Progenitor cell of endocrine pancreas (in vitro differentiated cells): ENCODE results near the gene POLR1A. TPM values are rescaled to one million over a fixed set of nuclear protein-coding genes. Genes with fewer than 3 reads are reported as not detected.

Experiments used
- DNase-seq: peaks from one replicate; pipeline ENCODE4 v3.0.0; 2021; ENCODE audit warnings: low spot score; ENCODE audit not compliant: unreplicated experiment
- H3K27ac Mint-ChIP-seq: 2 replicates; pipeline ENCODE4 v1.8.0; 2021; ENCODE audit warnings: mild to moderate bottlenecking, moderate library complexity, mixed read lengths
- H3K27me3 Mint-ChIP-seq: 2 replicates; pipeline ENCODE4 v1.8.0; 2021; ENCODE audit warnings: mixed read lengths
- H3K36me3 Mint-ChIP-seq: 2 replicates; pipeline ENCODE4 v1.8.0; 2022; ENCODE audit warnings: mixed read lengths; ENCODE audit not compliant: insufficient read depth
- H3K4me1 Mint-ChIP-seq: 2 replicates; pipeline ENCODE4 v1.8.0; 2021; ENCODE audit warnings: low read depth, mixed read lengths
- H3K4me3 Mint-ChIP-seq: 2 replicates; pipeline ENCODE4 v1.8.0; 2021; ENCODE audit warnings: low read depth, mild to moderate bottlenecking, moderate library complexity, mixed read lengths
- H3K9me3 Mint-ChIP-seq: 2 replicates; pipeline ENCODE4 v1.8.0; 2021; ENCODE audit warnings: low read depth, mixed read lengths
- total RNA-seq: library from RNA; stranded (reverse); gene quantifications from 2 replicates; pipeline ENCODE4 v1.2.1, GENCODE V29; 2021
- TF ChIP-seq, protein P1 (sequence below): fragments of 200-600 bp; sonication (generic); IDR thresholded peaks from one replicate; pipeline ENCODE4 v1.5.0; 2021; ENCODE audit warnings: antibody characterized with exemption, mild to moderate bottlenecking; ENCODE audit not compliant: unreplicated experiment

The POLR1A gene
- total RNA-seq, 1 donor from 2014 or later, result 47.9 TPM

GRCh38 chr2:86094229-86094628 lies 11.5 kb downstream of the POLR1A start:
- TF ChIP-seq, protein P1, sequence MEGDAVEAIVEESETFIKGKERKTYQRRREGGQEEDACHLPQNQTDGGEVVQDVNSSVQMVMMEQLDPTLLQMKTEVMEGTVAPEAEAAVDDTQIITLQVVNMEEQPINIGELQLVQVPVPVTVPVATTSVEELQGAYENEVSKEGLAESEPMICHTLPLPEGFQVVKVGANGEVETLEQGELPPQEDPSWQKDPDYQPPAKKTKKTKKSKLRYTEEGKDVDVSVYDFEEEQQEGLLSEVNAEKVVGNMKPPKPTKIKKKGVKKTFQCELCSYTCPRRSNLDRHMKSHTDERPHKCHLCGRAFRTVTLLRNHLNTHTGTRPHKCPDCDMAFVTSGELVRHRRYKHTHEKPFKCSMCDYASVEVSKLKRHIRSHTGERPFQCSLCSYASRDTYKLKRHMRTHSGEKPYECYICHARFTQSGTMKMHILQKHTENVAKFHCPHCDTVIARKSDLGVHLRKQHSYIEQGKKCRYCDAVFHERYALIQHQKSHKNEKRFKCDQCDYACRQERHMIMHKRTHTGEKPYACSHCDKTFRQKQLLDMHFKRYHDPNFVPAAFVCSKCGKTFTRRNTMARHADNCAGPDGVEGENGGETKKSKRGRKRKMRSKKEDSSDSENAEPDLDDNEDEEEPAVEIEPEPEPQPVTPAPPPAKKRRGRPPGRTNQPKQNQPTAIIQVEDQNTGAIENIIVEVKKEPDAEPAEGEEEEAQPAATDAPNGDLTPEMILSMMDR, result no peak
- Mint-ChIP-seq H3K4me3 (no peak overlapping the region), H3K4me1 (no peaks in the 10 kb centered on the region), H3K36me3 (peaks cover 29% of the 10 kb centered on the region), H3K27ac (no peak overlapping the region), H3K27me3 (no peaks in the 10 kb centered on the region), H3K9me3 (no peaks in the 10 kb centered on the region)
- DNase-seq, result no peak

DNA sequence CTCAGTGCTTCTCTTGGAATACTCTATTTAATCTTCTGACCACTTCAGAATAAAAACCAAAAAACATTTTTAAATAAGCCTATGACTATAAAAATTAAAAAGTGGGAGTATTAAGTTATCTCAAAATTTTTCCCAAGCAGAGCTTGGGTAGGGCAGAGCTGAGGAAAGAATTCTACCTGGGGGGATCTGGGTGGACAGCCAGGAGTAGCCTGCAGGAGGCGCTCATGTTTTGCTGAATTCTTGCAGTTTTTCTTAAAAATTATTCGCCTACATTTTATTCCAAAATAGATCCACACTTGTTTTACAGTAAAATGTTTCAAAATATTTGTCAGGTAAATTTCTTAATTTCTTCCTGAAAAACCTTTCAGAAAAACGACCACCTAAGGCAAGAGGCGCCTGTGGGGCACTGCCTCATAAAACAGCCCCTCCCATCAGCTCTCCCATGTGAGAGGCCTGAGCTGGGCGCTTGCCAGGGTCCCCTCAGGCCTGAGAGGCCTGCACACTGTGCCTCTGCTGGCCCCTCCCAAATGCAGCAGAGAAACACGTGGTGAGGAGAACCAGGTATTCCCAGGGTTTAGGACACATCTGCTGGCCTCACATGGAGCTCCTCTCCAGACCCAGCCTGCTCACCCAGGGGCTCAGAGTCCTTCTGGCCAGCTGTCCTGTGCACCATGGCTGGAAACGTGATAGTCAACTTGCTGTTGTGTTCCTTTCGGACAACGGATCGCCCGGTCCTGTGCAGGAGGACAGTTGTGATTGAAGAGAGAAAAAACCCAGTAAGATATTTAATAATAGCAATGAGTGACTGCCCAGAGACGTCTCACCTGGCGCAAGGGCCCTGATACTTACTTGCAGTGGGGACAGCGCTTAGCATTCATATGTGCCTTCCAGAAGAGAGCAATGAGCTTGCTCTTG lies 17.5 kb downstream of the POLR1A start:
- Mint-ChIP-seq H3K4me1 (no peaks in the 10 kb centered on the region), H3K36me3 (peaks cover 12% of the 10 kb centered on the region), H3K9me3 (no peaks in the 10 kb centered on the region), H3K4me3 (no peak overlapping the region), H3K27me3 (no peaks in the 10 kb centered on the region), H3K27ac (no peak overlapping the region)
- TF ChIP-seq, protein P1, result peak; percentile 53
- DNase-seq, result no peak

DNA sequence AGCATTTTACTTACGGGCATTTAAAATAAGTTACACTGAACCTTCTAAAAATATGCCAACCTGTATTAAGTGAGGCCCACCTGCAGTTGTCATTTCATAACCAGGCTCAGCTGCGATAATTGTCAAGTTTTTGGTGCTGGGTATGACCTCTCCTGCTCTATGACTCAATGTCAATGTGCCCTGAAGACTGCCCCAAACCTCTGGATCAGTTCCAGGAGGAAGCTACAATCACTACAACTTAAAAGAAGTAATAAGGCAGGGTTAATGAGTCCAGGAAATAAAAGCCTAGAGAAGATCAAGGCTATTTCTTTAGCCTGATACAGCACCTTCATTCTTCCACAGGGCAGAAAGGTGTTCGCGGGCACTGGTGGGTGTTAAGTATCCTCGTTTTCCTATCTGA lies 22.9 kb downstream of the POLR1A start:
- H3K27ac Mint-ChIP-seq, result no peak overlapping the region
- no peak overlapping the region for H3K4me3 Mint-ChIP-seq
- H3K36me3 Mint-ChIP-seq, result peaks cover 12% of the 10 kb centered on the region
- H3K27me3 Mint-ChIP-seq, result no peaks in the 10 kb centered on the region
- no peaks in the 10 kb centered on the region for H3K9me3 Mint-ChIP-seq
- H3K4me1 Mint-ChIP-seq, result no peaks in the 10 kb centered on the region
- TF ChIP-seq, protein P1, result no peak
- DNase-seq, result no peak

DNA sequence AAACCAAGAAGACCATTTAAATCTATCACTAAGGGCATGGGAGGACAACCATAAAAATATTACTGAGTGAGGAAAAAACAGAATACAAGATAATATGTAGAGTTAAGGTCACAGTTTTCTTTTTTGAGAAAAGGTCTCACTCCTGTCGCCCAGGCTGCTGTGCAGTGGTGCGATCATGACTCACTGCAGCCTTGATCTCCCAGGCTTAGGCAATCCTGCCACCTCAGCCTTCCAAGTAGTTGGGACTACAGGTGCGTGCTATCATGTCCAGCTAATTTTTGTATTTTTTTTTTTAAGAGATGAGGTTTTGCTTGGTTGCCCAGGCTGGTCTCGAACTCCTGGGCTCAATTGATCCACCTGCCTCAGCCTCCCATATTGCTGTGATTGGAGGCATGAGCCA lies 24.0 kb downstream of the POLR1A start:
- Mint-ChIP-seq H3K27ac (no peak overlapping the region), H3K4me1 (no peaks in the 10 kb centered on the region), H3K4me3 (no peak overlapping the region), H3K9me3 (no peaks in the 10 kb centered on the region), H3K27me3 (no peaks in the 10 kb centered on the region), H3K36me3 (peaks cover 12% of the 10 kb centered on the region)
- DNase-seq, result no peak
- TF ChIP-seq, protein P1, result no peak

GRCh38 chr2:86079981-86080911 lies 25.4 kb downstream of the POLR1A start:
- H3K4me1 Mint-ChIP-seq, result no peaks in the 10 kb centered on the region
- DNase-seq, result peak; percentile 60
- H3K9me3 Mint-ChIP-seq, result no peaks in the 10 kb centered on the region
- TF ChIP-seq, protein P1, result peak; percentile 77
- no peaks in the 10 kb centered on the region for H3K27me3 Mint-ChIP-seq
- peaks cover 13% of the 10 kb centered on the region for H3K36me3 Mint-ChIP-seq
- no peak overlapping the region for H3K27ac Mint-ChIP-seq
- H3K4me3 Mint-ChIP-seq, result no peak overlapping the region
